ENCODE measurements around the gene SLC25A17.

DNA sequence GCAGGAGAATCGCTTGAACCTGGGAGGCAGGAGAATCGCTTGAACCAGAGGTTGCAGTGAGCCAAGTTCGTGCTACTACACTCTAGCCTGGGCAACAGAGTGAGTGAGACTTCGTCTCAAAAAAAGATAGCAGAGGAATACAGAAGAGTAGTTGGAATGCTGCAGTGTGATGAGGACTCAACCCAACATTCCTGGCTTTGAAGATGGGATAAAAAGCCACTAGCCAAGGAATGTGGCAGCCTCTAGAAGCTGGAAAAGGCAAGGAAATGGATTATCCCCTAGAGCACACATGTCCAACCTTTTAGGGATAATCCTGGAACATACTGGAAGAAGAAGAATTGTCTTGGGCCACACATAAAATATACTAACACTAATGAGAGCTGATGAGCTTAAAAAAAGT lies 13.9 kb downstream of the SLC25A17 start:
- TF ChIP-seq EZH2 (IDR thresholded peaks at IDR 0.05; ENCODE audit: borderline replicate concordance, low read depth, low read length, severe bottlenecking): no peak
- TF ChIP-seq, protein P1, sequence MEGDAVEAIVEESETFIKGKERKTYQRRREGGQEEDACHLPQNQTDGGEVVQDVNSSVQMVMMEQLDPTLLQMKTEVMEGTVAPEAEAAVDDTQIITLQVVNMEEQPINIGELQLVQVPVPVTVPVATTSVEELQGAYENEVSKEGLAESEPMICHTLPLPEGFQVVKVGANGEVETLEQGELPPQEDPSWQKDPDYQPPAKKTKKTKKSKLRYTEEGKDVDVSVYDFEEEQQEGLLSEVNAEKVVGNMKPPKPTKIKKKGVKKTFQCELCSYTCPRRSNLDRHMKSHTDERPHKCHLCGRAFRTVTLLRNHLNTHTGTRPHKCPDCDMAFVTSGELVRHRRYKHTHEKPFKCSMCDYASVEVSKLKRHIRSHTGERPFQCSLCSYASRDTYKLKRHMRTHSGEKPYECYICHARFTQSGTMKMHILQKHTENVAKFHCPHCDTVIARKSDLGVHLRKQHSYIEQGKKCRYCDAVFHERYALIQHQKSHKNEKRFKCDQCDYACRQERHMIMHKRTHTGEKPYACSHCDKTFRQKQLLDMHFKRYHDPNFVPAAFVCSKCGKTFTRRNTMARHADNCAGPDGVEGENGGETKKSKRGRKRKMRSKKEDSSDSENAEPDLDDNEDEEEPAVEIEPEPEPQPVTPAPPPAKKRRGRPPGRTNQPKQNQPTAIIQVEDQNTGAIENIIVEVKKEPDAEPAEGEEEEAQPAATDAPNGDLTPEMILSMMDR (IDR thresholded peaks at IDR 0.05; ENCODE audit: borderline replicate concordance, extremely low read depth, low read length, poor library complexity, severe bottlenecking): no peak

Data from DND-41 (cell line).